Spleen (tissue), 11 donors: ENCODE results near the gene NUDT16L1. TPM values are rescaled to one million over a fixed set of nuclear protein-coding genes. Genes with fewer than 3 reads are reported as not detected.

Source experiments
- DNase-seq: peaks from one replicate; pipeline ENCODE4 v3.0.0-alpha.2; 2020
- H3K27ac ChIP-seq, 8 donors: fragments of 200-600 bp; sonication (generic) in 7 of 8; 1 replicate in 4 of 8; 2 replicates in 4 of 8; pipeline versions ENCODE4 v1.5.0 to v1.8.0; 2016 to 2021; ENCODE audit warnings: inconsistent platforms in 4 of 8, mild to moderate bottlenecking in 4 of 8, moderate library complexity in 1 of 8
- H3K27me3 ChIP-seq, 7 donors: fragments of 200-600 bp; sonication (generic) in 6 of 7; replicated peaks in 1 of 7; 1 replicate in 4 of 7; 2 replicates in 3 of 7; pipeline versions ENCODE4 v1.5.0 to v1.8.0; 2016 to 2021; ENCODE audit warnings: inconsistent platforms in 3 of 7, mild to moderate bottlenecking in 1 of 7
- H3K36me3 ChIP-seq, 6 donors: fragments of 200-600 bp; sonication (generic) in 5 of 6; 1 replicate in 4 of 6; 2 replicates in 2 of 6; pipeline versions ENCODE4 v1.5.0 to v1.8.0; 2016 to 2021; ENCODE audit warnings: inconsistent platforms in 2 of 6
- H3K4me1 ChIP-seq, 6 donors: fragments of 200-600 bp; sonication (generic) in 5 of 6; 1 replicate in 3 of 6; 2 replicates in 3 of 6; pipeline versions ENCODE4 v1.5.0 to v1.8.0; 2016 to 2021; ENCODE audit warnings: inconsistent platforms in 3 of 6
- H3K4me3 ChIP-seq, 8 donors: fragments of 200-600 bp; sonication (generic) in 7 of 8; 1 replicate in 4 of 8; 2 replicates in 4 of 8; pipeline versions ENCODE4 v1.5.0 to v1.8.0; 2016 to 2021; ENCODE audit warnings: inconsistent platforms in 4 of 8, mild to moderate bottlenecking in 4 of 8, moderate library complexity in 2 of 8
- H3K9me3 ChIP-seq, 8 donors: fragments of 200-600 bp; sonication (generic) in 7 of 8; 1 replicate in 4 of 8; 2 replicates in 4 of 8; pipeline versions ENCODE4 v1.5.0 to v1.8.0; 2016 to 2021; ENCODE audit warnings: inconsistent platforms in 4 of 8
- CTCF ChIP-seq, 11 experiments: fragments of 200-600 bp in 7 of 11; fragments of 450-650 bp in 4 of 11; sonication (generic) in 4 of 11; IDR thresholded peaks in 8 of 11; conservative IDR thresholded peaks in 3 of 11; 1 replicate in 7 of 11; 2 replicates in 4 of 11; pipeline versions ENCODE4 v1.4.0 to v1.8.0; 2016 to 2021; ENCODE audit warnings: antibody characterized with exemption in 11 of 11, inconsistent platforms in 4 of 11, mild to moderate bottlenecking in 1 of 11
- POLR2A ChIP-seq, 3 donors: fragments of 450-650 bp; IDR thresholded peaks; one replicate each; pipeline ENCODE4 v1.5.1; 2017; ENCODE audit warnings: antibody characterized with exemption in 3 of 3, mild to moderate bottlenecking in 1 of 3
- POLR2AphosphoS5 ChIP-seq, 3 donors: sonication (generic); formaldehyde crosslinking; IDR thresholded peaks; one replicate each; pipeline ENCODE4 v1.5.1; 2017; ENCODE audit warnings: antibody characterized with exemption in 3 of 3
- WGBS, 5 donors: extraction: QIAGEN DNeasy Blood & Tissue Kit in 3 of 5; methylation state at CpG; one replicate each; pipeline versions ENCODE4 v1.1.5 to v1.1.7; 2013 to 2018; 5-methylcytosine and 5-hydroxymethylcytosine counted together
- intact Hi-C: fragments of 100-400 bp; cut with DNase I; formaldehyde crosslinking; loops from one replicate; pipeline ENCODE4 v1.15.0; 2023; ENCODE audit warnings: low total_unique reads
- polyA plus RNA-seq, 3 donors: library from polyadenylated mRNA; stranded (reverse); fragments of 200-250 nt; gene quantifications; one replicate each; pipeline ENCODE4 v1.2.1, GENCODE V29; 2013
- total RNA-seq, 7 donors: library from RNA; depleted of rRNA in 3 of 7; stranded (reverse); fragments of >200 nt in 3 of 7; fragmentation: NEBNext Ultra II Directional in 4 of 7; extraction: Animal tissue kit (Norgen Biotek cat#: 25700) in 4 of 7; gene quantifications; one replicate each; pipeline versions ENCODE4 v1.1.0 to v1.2.1, GENCODE V29; 2016 to 2021
- donor health status: healthy with polysubstance abuse.
- donor health status: DM: no; HTN: no; CAD: no; lungs with moderate emphysema.
- donor health status: DM: no; HTN: no; CAD: no.
- donor health status: Bipolar disorder and iron deficiency.
- donor health status: healthy.
- donor health status: DM: no; HTN: no; CAD: no.
- donor health status: DM: yes; HTN: yes; CAD: no.

NUDT16L1 gene
- total and polyA plus RNA-seq, 10 donors: 26.2 to 47.2 (median 29.4) TPM

GRCh38 chr16:4701791-4702465 is 8.6 kb downstream of the NUDT16L1 start:
- no peak for DNase-seq
- H3K4me1 ChIP-seq: no peaks in the 10 kb centered on the region
- H3K27ac ChIP-seq: no peak overlapping the region
- 93 to 95% (median 94%) methylated on average over 11 to 17 of the region's 17 CpGs for WGBS, 5 donors
- no peaks in the 10 kb centered on the region for H3K9me3 ChIP-seq
- no peaks in the 10 kb centered on the region for H3K27me3 ChIP-seq
- no peak for TF ChIP-seq CTCF (IDR thresholded peaks at IDR 0.05 in 8 of 11, conservative IDR thresholded peaks at IDR 0.05 in 3 of 11)
- peak in 1 of 3 donors; percentile 17 for TF ChIP-seq POLR2AphosphoS5 (IDR thresholded peaks at IDR 0.05)
- intact Hi-C loops: no loop called here
- H3K4me3 ChIP-seq: no peak overlapping the region
- peaks cover 0 to 98% (median 67%) of the 10 kb centered on the region in 6 donors for H3K36me3 ChIP-seq

GRCh38 chr16:4702466-4702808 is 9.1 kb downstream of the NUDT16L1 start:
- intact Hi-C loops: no loop called here
- Histone ChIP-seq H3K4me1 (no peaks in the 10 kb centered on the region), H3K27ac (no peak overlapping the region), H3K36me3 (peaks cover 0 to 98% (median 63%) of the 10 kb centered on the region in 6 donors), H3K27me3 (no peaks in the 10 kb centered on the region), H3K9me3 (no peaks in the 10 kb centered on the region), H3K4me3 (no peak overlapping the region)
- DNase-seq: no peak
- WGBS, 5 donors: 70 to 83% (median 79%) methylated on average over 7 of the region's 7 CpGs
- TF ChIP-seq POLR2AphosphoS5 (IDR thresholded peaks at IDR 0.05) (no peak), CTCF (IDR thresholded peaks at IDR 0.05 in 8 of 11, conservative IDR thresholded peaks at IDR 0.05 in 3 of 11) (no peak), POLR2A (IDR thresholded peaks at IDR 0.05) (no peak)

- H3K4me1 ChIP-seq: no peaks in the 10 kb centered on the region
- no peak overlapping the region for H3K4me3 ChIP-seq
- TF ChIP-seq POLR2A (IDR thresholded peaks at IDR 0.05): no peak
- no peak for TF ChIP-seq POLR2AphosphoS5 (IDR thresholded peaks at IDR 0.05)
- no peak for TF ChIP-seq CTCF (IDR thresholded peaks at IDR 0.05 in 8 of 11, conservative IDR thresholded peaks at IDR 0.05 in 3 of 11)
- H3K36me3 ChIP-seq: peaks cover 0 to 90% (median 53%) of the 10 kb centered on the region in 6 donors
- H3K27me3 ChIP-seq: no peaks in the 10 kb centered on the region
- intact Hi-C loops: no loop called here
- WGBS, 5 donors: 0 to 65% (median 63%) methylated on average over 1 to 7 of the region's 7 CpGs
- H3K27ac ChIP-seq: no peak overlapping the region
- H3K9me3 ChIP-seq: no peaks in the 10 kb centered on the region
- no peak for DNase-seq
Observed at GRCh38 chr16:4703906-4704305, 10.5 kb downstream of the NUDT16L1 start.

- WGBS, 5 donors: 88 to 95% (median 92%) methylated on average over 8 of the region's 8 CpGs
- TF ChIP-seq CTCF (IDR thresholded peaks at IDR 0.05 in 8 of 11, conservative IDR thresholded peaks at IDR 0.05 in 3 of 11): no peak
- no peak for TF ChIP-seq POLR2A (IDR thresholded peaks at IDR 0.05)
- no peak for TF ChIP-seq POLR2AphosphoS5 (IDR thresholded peaks at IDR 0.05)
- H3K27ac ChIP-seq: no peak overlapping the region
- H3K27me3 ChIP-seq: no peaks in the 10 kb centered on the region
- no peaks in the 10 kb centered on the region for H3K4me1 ChIP-seq
- peaks cover 0 to 90% (median 47%) of the 10 kb centered on the region in 6 donors for H3K36me3 ChIP-seq
- no peak overlapping the region for H3K4me3 ChIP-seq
- intact Hi-C loops: no loop called here
- no peak for DNase-seq
- no peaks in the 10 kb centered on the region for H3K9me3 ChIP-seq
Observed at GRCh38 chr16:4704491-4704890, 11.1 kb downstream of the NUDT16L1 start.
